HepG2 (cell line): ENCODE results near the gene PSMC3IP.

Experiments
- BHLHE40 ChIP-seq: IDR thresholded peaks from 2 replicates; pipeline ENCODE4 v1.6.1; 2011; ENCODE audit warnings: low read length, improper control_type of control experiment
- FOXK2 ChIP-seq: fragments of 450-650 bp; IDR thresholded peaks from 2 replicates; pipeline ENCODE4 v1.6.1; 2016
- HMG20B ChIP-seq: conservative IDR thresholded peaks from 2 replicates; pipeline ENCODE4 v1.6.1; 2016; ENCODE audit warnings: missing genetic modification reagents, missing compliant biosample characterization
- HOXA7 ChIP-seq: sonication (generic); formaldehyde crosslinking; IDR thresholded peaks from 2 replicates; pipeline ENCODE4 v1.8.1; 2022; ENCODE audit warnings: mild to moderate bottlenecking, missing genetic modification reagents, moderate library complexity
- HOXD1 ChIP-seq: sonication (generic); formaldehyde crosslinking; IDR thresholded peaks from 2 replicates; pipeline ENCODE4 v1.5.0; 2020; ENCODE audit warnings: missing genetic modification reagents
- MED1 ChIP-seq: sonication (generic); formaldehyde crosslinking; IDR thresholded peaks from 2 replicates; pipeline ENCODE4 v1.4.0; 2020; ENCODE audit warnings: missing genetic modification reagents
- TEAD2 ChIP-seq: sonication (generic); formaldehyde crosslinking; IDR thresholded peaks from 2 replicates; pipeline ENCODE4 v1.9.0; 2021; ENCODE audit warnings: missing genetic modification reagents
- ZNF562 ChIP-seq: sonication (generic); formaldehyde crosslinking; IDR thresholded peaks from 2 replicates; pipeline ENCODE4 v1.8.0; 2022; ENCODE audit warnings: missing genetic modification reagents, borderline replicate concordance
- TF ChIP-seq, protein P1 (sequence below): sonication (generic); formaldehyde crosslinking; IDR thresholded peaks from 2 replicates; pipeline ENCODE4 v1.4.0; 2020; ENCODE audit warnings: missing genetic modification reagents, mild to moderate bottlenecking, borderline replicate concordance
- TF ChIP-seq, protein P2 (sequence below): sonication (generic); formaldehyde crosslinking; IDR thresholded peaks from 2 replicates; pipeline ENCODE4 v1.4.0; 2020; ENCODE audit warnings: mild to moderate bottlenecking, missing genetic modification reagents
- TF ChIP-seq, protein P3 (sequence below): IDR thresholded peaks from 2 replicates; pipeline ENCODE4 v1.6.1; 2016; ENCODE audit warnings: mild to moderate bottlenecking, missing biosample characterization, missing genetic modification reagents
- TF ChIP-seq, protein P4 (sequence below), 2 experiments: fragments of 450-650 bp in 1 of 2; sonication (generic) in 1 of 2; formaldehyde crosslinking; IDR thresholded peaks; 2 replicates each; pipeline versions ENCODE4 v1.5.0 to v1.8.0; 2020 to 2022; ENCODE audit warnings: mild to moderate bottlenecking in 1 of 2, missing genetic modification reagents in 1 of 2

DNA sequence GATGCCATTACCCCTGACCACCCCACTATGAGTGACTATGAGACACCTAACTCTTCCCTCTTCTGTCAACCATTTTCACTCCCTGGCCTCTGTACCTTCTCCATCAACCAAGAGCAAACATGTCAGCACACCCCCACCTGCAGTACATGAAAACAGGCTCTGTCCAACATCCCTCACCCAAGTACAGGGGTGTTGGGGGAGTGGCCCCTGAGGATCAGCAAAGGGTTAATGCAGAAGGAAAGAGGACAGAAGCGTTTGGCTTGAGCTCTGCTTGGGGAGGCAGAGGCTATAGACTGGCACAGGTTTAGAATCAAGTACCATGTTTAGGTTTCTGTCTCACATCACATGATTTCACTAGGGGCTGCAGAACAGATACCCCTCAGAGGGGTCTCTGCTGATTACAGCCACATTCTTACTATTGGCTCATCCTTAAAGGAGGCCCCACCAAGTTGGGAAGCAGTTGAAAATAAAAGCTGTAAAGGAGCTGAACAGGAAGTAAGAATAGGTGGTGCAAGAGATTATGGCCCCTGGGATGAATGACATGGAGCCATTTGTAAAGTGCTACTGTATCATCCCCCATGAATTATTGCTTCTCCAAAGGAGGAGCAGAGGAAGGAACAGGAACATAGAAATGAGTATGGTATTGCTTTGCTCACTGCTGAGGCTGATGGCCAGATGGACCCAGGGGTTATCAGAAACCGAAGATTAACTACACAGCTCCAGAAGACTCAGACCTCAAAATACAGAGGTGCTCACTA, 2.4 kb upstream of the PSMC3IP start:
- no peak for TF ChIP-seq MED1 (CRISPR knock-in tag)
- TF ChIP-seq HMG20B (CRISPR knock-in tag) = no peak
- TF ChIP-seq HOXA7 (CRISPR knock-in tag) = no peak
- TF ChIP-seq, protein P1, sequence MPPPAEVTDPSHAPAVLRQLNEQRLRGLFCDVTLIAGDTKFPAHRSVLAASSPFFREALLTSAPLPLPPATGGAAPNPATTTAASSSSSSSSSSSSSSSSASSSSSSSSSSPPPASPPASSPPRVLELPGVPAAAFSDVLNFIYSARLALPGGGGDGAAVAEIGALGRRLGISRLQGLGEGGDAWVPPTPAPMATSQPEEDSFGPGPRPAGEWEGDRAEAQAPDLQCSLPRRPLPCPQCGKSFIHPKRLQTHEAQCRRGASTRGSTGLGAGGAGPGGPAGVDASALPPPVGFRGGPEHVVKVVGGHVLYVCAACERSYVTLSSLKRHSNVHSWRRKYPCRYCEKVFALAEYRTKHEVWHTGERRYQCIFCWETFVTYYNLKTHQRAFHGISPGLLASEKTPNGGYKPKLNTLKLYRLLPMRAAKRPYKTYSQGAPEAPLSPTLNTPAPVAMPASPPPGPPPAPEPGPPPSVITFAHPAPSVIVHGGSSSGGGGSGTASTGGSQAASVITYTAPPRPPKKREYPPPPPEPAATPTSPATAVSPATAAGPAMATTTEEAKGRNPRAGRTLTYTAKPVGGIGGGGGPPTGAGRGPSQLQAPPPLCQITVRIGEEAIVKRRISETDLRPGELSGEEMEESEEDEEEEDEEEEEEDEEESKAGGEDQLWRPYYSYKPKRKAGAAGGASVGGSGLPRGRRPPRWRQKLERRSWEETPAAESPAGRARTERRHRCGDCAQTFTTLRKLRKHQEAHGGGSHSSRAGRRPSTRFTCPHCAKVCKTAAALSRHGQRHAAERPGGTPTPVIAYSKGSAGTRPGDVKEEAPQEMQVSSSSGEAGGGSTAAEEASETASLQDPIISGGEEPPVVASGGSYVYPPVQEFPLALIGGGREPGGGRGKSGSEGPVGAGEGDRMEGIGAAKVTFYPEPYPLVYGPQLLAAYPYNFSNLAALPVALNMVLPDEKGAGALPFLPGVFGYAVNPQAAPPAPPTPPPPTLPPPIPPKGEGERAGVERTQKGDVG (CRISPR knock-in tag) = no peak
- TF ChIP-seq, protein P2, sequence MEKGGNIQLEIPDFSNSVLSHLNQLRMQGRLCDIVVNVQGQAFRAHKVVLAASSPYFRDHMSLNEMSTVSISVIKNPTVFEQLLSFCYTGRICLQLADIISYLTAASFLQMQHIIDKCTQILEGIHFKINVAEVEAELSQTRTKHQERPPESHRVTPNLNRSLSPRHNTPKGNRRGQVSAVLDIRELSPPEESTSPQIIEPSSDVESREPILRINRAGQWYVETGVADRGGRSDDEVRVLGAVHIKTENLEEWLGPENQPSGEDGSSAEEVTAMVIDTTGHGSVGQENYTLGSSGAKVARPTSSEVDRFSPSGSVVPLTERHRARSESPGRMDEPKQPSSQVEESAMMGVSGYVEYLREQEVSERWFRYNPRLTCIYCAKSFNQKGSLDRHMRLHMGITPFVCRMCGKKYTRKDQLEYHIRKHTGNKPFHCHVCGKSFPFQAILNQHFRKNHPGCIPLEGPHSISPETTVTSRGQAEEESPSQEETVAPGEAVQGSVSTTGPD (CRISPR knock-in tag) = no peak
- TF ChIP-seq, protein P3, sequence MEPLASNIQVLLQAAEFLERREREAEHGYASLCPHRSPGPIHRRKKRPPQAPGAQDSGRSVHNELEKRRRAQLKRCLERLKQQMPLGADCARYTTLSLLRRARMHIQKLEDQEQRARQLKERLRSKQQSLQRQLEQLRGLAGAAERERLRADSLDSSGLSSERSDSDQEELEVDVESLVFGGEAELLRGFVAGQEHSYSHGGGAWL (CRISPR knock-in tag) = no peak
- no peak for TF ChIP-seq TEAD2 (CRISPR knock-in tag)
- no peak for TF ChIP-seq HOXD1 (CRISPR knock-in tag)
- no peak for TF ChIP-seq ZNF562 (CRISPR knock-in tag)
- TF ChIP-seq FOXK2 = no peak
- TF ChIP-seq, protein P4, sequence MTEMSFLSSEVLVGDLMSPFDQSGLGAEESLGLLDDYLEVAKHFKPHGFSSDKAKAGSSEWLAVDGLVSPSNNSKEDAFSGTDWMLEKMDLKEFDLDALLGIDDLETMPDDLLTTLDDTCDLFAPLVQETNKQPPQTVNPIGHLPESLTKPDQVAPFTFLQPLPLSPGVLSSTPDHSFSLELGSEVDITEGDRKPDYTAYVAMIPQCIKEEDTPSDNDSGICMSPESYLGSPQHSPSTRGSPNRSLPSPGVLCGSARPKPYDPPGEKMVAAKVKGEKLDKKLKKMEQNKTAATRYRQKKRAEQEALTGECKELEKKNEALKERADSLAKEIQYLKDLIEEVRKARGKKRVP (CRISPR knock-in tag; IDR thresholded peaks at IDR 0.05) = no peak
- no peak for TF ChIP-seq BHLHE40
